ENCODE data around the gene USF2. TPM values are rescaled to one million over a fixed set of nuclear protein-coding genes. Genes with fewer than 3 reads are reported as not detected.

The USF2 gene
- total and polyA plus RNA-seq, 2 donors (not counting 1 experiment from before 2014, with no cell fraction given): 318 to 377 TPM

GRCh38 chr19:35287713-35288112, 19.0 kb downstream of the USF2 start:
- TF ChIP-seq CTCF (IDR thresholded peaks at IDR 0.05) (no peak), EZH2 (IDR thresholded peaks at IDR 0.05; ENCODE audit: borderline replicate concordance, insufficient read depth, low read depth, low read length, poor library complexity, severe bottlenecking) (no peak)
- no peak for ATAC-seq (ENCODE audit: low read depth)
- no peaks in the 10 kb centered on the region for H3K27me3 Mint-ChIP-seq
- no peak overlapping the region for H3K27ac Mint-ChIP-seq
- no peak overlapping the region for H3K27ac ChIP-seq (ENCODE audit: low read length in 2 of 2)
- H3K36me3 ChIP-seq (replicated peaks in 1 of 2; ENCODE audit: control extremely low read depth in 1 of 2, control insufficient read depth in 1 of 2, extremely low read depth in 1 of 2, insufficient read depth in 2 of 2, low read length in 1 of 2): no peaks in the 10 kb centered on the region
- no peak overlapping the region for H3K4me2 ChIP-seq (replicated peaks; ENCODE audit: low read depth, low read length, poor library complexity, severe bottlenecking)
- no peak overlapping the region for H3K9ac ChIP-seq (ENCODE audit: low read length)
- peaks cover 9 to 16% of the 10 kb centered on the region in 2 donors for H3K4me1 ChIP-seq (ENCODE audit: control insufficient read depth in 2 of 2, insufficient read depth in 2 of 2, low read length in 2 of 2)
- H3K79me2 ChIP-seq (ENCODE audit: control insufficient read depth, insufficient read depth, low read length): no peaks in the 10 kb centered on the region
- H3K9me3 Mint-ChIP-seq (ENCODE audit: insufficient read depth): no peaks in the 10 kb centered on the region
- POLR2A ChIA-PET: no interaction called here
- no peak overlapping the region for H2AFZ ChIP-seq (ENCODE audit: insufficient read depth, low read depth, low read length, poor library complexity, severe bottlenecking)
- no peaks in the 10 kb centered on the region for H4K20me1 ChIP-seq (ENCODE audit: control insufficient read depth, insufficient read depth, low read length, poor library complexity, severe bottlenecking)
- H3K9me3 ChIP-seq (ENCODE audit: control extremely low read depth in 1 of 3, control insufficient read depth in 2 of 3, insufficient read depth in 1 of 3, low read length in 2 of 3): no peaks in the 10 kb centered on the region
- 90% methylated on average over 7 of the region's 10 CpGs for WGBS (ENCODE audit: insufficient coverage)
- no peaks in the 10 kb centered on the region for H3K27me3 ChIP-seq (replicated peaks in 1 of 4; ENCODE audit: control extremely low read depth in 1 of 4, control insufficient read depth in 3 of 4, insufficient read depth in 4 of 4, low read length in 3 of 4)
- no peak overlapping the region for H3K4me3 Mint-ChIP-seq
- intact Hi-C loops (cut with micrococcal nuclease): no loop called here
- CTCF ChIA-PET: interaction anchor here (1.3 kb wide), 1 partner anchor 66 kb away, joined by 3 read pairs; no protein-coding TSS in a partner anchor
- no peak for DNase-seq
- no peak overlapping the region for H3K4me3 ChIP-seq (ENCODE audit: control extremely low read depth in 1 of 5, extremely low read depth in 1 of 5, insufficient read depth in 1 of 5, low read depth in 2 of 5, low read length in 4 of 5)
- peaks cover 29% of the 10 kb centered on the region for H3K4me1 Mint-ChIP-seq

GRCh38 chr19:35288331-35288730, 19.6 kb downstream of the USF2 start:
- intact Hi-C loops (cut with micrococcal nuclease): no loop called here
- Histone ChIP-seq H2AFZ (ENCODE audit: insufficient read depth, low read depth, low read length, poor library complexity, severe bottlenecking) (no peak overlapping the region), H3K27me3 (replicated peaks in 1 of 4; ENCODE audit: control extremely low read depth in 1 of 4, control insufficient read depth in 3 of 4, insufficient read depth in 4 of 4, low read length in 3 of 4) (no peaks in the 10 kb centered on the region), H3K79me2 (ENCODE audit: control insufficient read depth, insufficient read depth, low read length) (no peaks in the 10 kb centered on the region), H3K36me3 (replicated peaks in 1 of 2; ENCODE audit: control extremely low read depth in 1 of 2, control insufficient read depth in 1 of 2, extremely low read depth in 1 of 2, insufficient read depth in 2 of 2, low read length in 1 of 2) (no peaks in the 10 kb centered on the region), H3K27ac (ENCODE audit: low read length in 2 of 2) (no peak overlapping the region), H3K9me3 (ENCODE audit: control extremely low read depth in 1 of 3, control insufficient read depth in 2 of 3, insufficient read depth in 1 of 3, low read length in 2 of 3) (no peaks in the 10 kb centered on the region), H3K4me3 (ENCODE audit: control extremely low read depth in 1 of 5, extremely low read depth in 1 of 5, insufficient read depth in 1 of 5, low read depth in 2 of 5, low read length in 4 of 5) (no peak overlapping the region), H3K4me1 (ENCODE audit: control insufficient read depth in 2 of 2, insufficient read depth in 2 of 2, low read length in 2 of 2) (peaks cover 3 to 13% of the 10 kb centered on the region in 2 donors), H3K9ac (ENCODE audit: low read length) (no peak overlapping the region), H4K20me1 (ENCODE audit: control insufficient read depth, insufficient read depth, low read length, poor library complexity, severe bottlenecking) (no peaks in the 10 kb centered on the region), H3K4me2 (replicated peaks; ENCODE audit: low read depth, low read length, poor library complexity, severe bottlenecking) (no peak overlapping the region)
- Mint-ChIP-seq H3K27ac (no peak overlapping the region), H3K4me3 (no peak overlapping the region), H3K4me1 (peaks cover 29% of the 10 kb centered on the region), H3K27me3 (no peaks in the 10 kb centered on the region), H3K9me3 (ENCODE audit: insufficient read depth) (no peaks in the 10 kb centered on the region)
- 91% methylated on average over 2 of the region's 2 CpGs for WGBS (ENCODE audit: insufficient coverage)
- no peak for TF ChIP-seq CTCF (IDR thresholded peaks at IDR 0.05)
- TF ChIP-seq EZH2 (IDR thresholded peaks at IDR 0.05; ENCODE audit: borderline replicate concordance, insufficient read depth, low read depth, low read length, poor library complexity, severe bottlenecking): no peak
- ChIA-PET POLR2A (interaction anchor here (1.1 kb wide), 1 partner anchor 49 kb away, joined by 3 read pairs; no protein-coding TSS in a partner anchor), CTCF (no interaction called here)
- no peak for ATAC-seq (ENCODE audit: low read depth)
- no peak for DNase-seq

All from B cell (primary cell).